HG03432 (cell line): ENCODE measurements around the gene MKNK2.
"Not testable (repeated sequence)": the region's sequence is repeated elsewhere in the genome, so short reads cannot be mapped to it uniquely, and the experiment has no call there.

ENCODE experiments used
- ATAC-seq: cut with Tn5 transposase; IDR thresholded peaks from one replicate; pipeline ENCODE4 v1.9.1; 2021; ENCODE audit warnings: mild to moderate bottlenecking, moderate library complexity; ENCODE audit not compliant: unreplicated experiment

The MKNK2 gene

DNA sequence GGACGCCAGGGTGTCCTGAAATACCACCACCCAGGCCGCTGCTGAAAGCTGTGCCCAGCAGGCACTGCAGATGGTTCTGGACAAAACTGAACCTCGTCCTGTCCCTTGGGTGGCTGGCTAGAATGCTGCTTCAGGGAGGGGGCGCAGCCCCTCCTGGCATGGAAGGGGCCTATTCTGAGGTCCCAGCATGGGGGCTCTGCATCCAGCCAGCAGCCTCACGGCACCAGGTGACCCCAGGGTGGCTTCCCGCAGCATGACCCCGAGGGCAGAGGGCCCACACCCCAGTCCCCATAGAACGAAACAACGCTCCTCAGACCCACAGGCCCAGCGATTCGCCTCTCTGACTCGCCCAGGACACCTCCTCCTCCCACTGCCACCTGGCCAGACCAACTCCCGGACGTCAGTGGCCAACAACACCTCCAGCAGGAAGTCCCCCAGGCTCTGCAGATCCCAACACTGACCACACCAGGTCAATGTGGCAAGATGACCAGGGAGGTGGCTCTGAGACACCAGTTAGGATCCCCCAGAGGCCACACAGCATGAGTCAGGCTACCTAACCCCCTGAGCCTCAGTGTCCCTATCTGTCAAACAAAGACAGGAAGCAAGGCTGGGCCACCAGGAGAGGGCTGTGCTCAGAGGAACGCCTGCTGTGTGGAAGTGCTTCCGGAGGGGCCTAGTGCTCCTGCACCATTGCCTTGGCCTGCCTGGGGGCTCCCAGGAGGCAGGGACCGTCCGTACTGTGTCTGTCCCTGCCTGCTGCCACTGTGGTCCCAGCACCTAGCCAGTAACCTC, 6.1 kb downstream of the MKNK2 start:
- ATAC-seq = no peak

DNA sequence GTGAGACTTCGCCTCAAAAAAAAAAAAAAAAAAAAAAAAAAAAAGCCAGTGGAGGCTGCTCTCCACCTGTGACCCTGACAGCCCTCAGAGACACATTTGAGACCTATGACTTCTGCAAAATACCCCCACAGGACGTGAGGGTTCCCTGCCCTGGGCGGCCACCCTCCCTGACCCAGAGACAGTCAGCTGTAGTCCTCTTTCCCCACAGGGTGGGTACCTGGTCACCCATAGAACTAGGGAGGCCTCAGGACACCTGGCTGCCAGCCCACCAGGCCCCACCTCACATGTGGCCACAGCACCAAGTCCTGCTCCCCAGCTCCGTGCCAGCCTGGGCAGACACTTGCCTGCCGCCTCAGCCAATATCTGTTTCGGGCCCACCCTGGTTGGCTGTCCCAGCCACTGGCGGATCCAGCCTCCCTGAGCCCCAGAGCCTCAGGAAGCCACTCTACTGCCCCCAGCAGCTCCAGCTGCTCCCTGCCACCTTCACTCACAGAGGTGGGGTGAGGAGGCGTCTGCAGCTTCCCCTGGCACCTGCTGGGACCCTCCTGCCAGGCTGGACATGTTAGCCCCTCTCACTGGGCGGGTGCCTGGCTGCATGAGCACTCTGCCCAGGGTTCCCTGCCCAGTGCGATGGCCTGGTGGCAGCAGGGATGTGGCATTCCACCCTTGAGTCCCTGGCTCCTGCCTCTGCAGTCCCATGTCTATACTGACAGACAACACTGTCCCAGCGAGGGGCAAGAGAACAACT, 6.9 kb downstream of the MKNK2 start:
- no peak for ATAC-seq

DNA sequence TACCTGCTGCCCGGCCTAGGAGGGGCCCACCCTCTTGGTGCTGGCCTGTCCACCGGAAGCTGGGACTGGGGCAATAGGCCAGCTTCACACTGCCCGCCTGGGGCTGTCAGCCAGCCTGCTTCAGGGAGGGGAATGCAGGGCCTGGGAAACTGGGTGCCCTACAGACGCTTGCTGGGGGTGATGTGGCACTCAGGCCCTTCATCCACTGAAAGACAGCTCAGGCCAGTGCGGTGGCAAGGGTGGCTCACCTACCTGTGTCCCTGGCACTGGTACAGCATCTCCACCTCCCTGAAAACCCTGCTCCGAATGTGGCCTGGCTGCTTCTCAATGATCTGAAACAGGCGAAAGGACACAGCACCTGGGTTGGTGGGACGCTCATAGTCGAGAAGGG, 7.8 kb downstream of the MKNK2 start:
- no peak for ATAC-seq

DNA sequence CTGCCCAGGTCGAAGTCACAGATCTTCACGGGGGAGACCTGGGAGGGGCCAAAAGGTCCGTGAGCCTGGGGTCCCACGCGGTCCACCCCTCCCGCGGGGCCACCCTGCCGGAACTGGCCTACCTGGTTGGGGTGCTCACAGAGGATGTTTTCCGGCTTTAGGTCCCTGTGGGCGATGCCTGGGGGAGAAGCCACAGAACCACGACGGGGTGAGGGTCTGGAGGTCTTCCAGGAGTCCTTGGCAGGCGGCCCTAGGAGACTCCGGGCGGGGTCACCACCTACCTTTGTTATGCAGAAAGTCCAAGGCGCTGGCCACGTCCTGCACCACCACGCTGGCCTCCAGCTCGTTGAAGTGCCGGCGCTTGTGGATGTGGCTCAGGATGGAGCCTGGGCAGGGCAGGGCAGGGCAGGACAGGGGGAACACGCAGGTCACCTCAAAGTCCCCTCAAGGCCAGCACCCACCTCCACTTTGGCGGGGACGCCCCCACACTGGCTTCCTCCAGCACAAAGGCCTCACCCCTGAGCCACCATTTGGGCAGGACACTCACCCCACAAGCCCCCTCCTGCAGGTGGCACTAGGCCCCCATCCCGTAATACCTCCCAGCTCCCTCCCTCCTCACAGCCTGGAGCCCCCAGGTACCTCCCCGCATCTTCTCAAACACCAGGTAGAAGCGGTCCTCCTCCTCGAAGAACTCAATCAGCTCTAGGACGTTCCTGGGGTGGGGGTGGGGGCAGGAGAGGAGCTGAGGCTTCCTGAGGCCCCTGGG, 8.4 kb downstream of the MKNK2 start:
- no peak for ATAC-seq

DNA sequence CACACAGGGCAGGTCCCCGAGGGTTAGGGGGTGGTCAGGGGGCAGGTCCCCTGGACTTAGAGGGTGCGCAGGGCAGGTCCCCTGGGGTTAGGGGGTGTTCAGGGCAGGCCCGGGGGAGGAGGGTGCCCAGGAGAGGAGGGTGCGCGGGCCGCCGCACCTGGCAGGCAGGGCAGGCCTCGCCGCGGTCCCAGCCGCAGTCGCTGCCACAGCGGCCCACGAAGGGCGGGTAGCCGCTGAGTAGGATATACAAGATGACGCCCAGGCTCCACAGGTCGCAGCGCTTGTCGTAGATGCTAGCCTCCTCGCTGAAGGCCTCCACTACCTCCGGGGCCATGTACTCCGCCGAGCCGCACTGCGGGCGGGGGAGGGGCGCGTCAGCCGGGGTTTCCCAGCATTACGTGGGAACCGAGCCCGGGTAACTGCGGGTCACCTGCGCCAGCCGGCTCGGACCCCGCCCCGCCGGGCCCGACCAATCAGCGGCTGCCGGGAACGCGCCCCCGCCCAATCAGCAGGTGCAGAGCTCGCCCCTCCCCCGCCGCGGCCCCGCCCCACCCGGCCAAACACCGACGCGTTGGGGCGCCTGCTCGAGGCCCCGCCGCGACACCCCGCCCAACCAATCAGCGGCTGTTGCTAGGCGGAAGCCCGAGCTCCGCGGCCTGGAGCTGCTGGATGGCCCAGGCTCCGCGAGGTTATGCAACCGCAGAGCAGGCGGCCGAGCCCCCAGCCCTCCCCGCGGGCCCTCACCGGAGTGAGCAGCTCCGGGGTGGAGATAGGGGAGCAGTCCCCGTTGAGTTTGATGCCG, 9.2 kb downstream of the MKNK2 start:
- ATAC-seq = peak; percentile 59

DNA sequence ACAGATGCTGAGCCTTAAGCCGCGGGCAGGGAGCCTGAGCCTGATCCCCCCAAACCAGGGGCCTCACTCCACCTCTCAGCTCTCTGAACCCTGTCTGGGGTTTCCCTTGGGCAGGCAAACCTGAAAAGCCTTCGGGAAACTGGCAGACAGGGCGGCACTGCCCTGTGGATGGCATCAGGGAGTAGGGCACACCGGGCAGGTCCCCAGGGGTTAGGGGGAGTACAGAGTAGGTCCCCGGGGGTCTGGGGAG, 9.7 kb downstream of the MKNK2 start:
- no peak for ATAC-seq

DNA sequence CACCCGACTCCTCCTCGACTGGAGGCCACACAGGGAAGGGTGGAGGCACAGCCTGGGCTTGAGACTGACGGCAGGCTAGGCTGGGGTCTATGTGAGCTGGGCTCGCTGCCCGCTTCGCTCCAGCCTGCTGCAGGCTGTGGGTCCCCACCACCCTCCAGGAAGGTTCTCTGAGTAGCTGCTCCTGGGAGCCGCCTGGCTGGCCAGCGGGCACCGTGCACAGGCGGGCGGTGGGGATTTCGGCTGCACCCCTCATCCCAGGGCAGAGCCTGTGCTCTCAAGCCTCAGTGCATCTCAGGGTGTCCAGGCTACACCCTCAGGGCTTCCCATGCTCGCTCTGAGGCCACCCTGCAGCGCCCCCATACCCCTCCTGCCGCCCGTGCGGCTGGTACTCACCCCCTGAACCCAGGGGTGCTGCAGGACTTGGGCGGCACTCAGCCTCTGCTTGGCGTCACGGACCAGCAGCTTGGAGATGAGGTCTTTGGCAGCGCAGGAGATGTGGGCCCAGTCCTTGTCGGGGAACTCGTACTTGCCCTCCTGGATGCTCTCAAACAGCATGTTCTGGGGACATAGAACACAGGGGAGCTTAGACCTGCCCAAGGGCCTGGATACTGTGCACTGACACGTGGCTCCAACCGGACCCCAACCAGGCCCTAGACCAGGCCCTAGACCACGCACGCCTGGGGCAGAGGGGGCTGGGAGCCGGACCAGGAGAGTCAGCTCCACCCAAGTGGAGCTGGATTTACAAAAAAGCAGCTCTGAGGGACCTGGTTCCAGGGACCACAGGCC, 10.2 kb downstream of the MKNK2 start:
- ATAC-seq = no peak

DNA sequence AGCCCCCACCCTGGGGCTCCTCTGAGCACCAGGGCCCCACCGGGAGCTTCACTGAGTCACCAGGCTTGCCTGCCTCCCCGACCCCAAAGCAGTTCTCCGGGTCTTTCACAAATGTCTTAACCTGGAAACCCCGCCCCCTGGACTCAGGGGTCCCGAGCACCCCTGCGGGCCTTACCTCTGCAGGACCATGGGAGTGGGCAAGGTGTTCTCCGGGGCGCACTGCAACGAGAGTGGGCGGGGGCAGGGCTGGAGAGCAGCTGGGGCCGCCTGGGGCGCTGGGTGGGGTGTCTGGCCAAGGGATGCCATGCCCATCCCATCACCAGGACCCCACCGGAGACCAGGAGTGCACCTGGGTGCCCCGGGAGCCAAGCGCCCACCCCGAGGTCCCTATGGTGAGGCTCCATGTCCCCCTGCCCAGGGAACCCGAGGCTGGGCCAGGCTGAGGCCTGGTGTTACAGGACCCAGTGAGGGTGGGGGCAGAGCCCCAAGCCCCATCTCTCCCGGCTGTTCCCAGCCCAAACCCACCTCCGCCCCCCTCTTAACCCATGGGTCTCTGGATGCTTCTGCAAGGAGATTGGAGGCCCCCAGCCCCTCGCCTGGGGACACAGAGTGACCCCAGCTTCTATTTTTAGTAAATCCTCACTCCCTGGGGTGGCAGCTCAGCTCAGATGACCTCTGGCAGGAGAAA, 10.9 kb downstream of the MKNK2 start:
- ATAC-seq = no peak

DNA sequence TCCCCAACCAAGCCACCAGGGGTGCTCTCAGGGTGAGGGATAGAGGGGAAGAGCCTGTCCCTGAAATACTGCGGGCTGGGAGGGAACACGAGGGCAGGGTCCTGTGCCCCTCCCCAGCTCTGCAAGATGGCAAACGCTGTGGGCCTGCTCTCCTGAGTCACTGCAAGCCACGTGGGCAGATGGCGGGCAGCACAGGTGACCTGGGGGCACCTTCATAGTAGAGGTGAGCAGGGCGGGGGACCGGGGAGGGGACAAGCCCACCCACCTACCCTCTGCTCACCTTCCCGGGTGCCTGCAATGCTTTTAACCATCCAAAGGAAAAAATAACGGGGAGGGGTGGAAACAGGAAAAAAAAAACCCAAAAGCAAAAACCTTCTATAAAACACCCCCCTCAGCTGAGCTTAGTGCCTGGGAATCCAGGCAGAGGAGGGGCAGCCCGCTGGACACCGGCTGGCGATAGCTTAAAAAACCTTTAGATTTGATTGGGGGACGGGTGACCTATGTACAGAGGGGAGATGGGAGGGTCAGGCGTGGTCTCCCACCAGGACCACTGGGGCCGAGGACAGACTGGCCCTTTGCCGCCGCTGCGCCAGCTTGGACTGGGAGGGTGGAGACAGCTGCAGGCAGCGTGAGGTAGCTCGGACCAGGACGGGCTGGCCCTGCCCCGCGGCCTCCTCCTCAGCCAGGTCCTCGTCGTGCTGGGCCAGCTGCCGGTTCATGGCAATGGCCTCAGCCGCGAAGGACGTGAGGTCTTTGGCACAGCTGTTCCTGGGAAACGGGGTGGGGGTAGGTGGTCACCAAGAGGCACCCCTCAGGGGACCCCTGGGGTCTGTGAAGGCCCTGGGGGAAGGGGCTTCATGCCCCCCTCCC, 11.7 kb downstream of the MKNK2 start:
- ATAC-seq = no peak

DNA sequence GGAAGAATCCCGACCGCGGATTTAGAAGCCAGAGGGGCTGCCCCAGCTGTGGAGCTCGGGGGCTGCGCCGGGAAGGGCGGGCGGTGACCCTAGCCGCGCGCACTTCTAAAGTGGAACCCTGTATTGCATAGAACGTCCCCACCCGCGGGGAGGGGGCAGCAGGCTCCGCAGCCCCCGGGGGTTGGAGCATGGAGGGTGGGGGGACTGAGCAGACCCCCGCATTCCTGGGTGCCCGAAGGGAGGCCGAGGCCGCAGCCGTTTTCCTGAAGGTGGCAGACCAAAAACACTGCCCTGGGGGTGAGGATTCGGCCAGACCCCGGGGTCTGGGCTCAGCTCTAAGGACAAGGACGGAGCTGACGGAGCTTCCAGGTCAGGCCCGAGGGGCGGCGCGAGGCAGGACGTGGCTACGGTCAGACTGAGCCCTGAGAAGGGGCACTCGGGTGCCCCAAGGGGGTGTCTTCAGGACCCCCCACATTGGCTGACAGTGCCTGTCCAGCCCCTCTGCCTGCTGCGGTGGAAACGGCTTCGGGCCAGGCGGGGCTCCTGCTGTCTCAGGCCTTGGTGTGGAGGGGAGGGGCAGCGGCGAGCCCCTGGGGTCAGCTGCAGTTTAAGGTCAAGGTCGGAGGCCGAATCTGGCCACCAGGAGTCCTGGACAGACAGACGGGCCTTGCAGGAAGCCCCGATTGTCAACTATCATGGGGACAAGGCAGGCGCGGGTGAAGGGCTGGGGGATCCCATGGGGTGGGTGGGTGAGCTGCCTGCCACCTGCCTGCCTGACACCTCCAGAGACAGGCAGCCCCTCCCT, 12.6 kb downstream of the MKNK2 start:
- ATAC-seq = no peak

DNA sequence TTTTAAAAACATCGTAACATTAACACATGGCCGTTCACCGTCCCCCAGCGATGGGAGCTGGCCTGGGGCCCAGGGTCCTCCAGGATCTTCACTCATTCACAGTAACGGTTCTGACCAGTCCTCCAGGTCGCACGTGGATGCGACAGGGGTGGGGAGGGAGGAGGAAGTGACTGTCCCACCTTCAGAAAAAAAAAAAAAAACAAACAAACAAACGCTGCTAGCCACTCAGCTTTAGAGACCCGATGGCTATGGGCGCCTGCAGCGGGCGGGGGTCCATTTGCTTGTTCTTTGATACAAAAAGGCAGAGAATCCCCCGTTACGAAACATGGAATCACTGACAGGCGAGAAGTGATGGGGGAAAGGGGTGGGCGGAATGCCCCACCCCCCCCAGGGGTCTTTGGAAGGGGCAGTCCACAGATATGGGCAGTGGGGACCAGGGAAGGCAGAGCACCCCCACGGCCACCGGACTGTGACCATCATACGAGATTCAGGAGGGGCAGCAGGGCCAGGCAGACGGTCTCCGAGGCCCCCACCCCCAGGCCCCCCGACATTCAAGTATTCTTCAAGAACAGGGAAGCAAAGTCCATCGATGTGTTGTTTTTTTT, 13.3 kb downstream of the MKNK2 start:
- ATAC-seq = no peak

DNA sequence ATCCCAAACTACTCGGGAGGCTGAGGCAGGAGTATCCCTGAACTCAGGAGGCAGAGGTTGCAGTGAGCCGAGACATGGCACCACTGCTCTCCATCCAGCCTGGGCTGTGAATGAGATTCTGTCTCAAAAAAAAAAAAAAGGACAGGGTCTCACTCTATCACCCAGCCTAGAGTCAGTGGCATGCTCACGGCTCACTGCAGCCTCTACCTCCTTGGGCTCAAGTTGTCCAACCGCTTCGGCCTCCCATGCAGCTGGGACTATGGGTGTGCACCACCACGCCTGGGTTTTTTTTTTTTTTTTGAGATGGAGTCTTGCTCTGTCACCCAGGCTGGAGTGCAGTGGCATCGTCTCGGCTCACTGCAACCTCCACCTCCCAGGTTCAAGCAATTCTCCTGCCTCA, 14.6 kb downstream of the MKNK2 start:
- no peak for ATAC-seq

DNA sequence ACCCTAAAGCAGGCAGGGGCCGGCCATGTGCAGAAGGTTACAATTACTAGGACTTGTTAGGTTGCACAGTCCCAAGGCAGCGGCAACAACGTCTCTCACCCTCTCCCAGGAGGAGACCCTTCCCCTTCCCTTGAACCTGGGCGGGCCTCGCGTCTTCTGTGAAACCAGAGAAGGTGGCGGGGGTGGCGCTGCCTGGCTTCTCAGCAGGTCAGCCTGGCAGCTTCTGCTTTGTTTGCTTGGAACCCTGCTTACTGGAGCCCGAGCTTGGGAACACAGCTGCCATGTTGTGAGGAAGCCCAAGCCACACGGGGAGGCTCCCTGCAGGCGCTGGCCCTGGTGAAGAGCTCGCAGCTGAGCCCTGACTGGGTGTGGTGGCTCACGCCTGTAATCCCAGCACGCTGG, 15.5 kb downstream of the MKNK2 start:
- ATAC-seq = no peak

DNA sequence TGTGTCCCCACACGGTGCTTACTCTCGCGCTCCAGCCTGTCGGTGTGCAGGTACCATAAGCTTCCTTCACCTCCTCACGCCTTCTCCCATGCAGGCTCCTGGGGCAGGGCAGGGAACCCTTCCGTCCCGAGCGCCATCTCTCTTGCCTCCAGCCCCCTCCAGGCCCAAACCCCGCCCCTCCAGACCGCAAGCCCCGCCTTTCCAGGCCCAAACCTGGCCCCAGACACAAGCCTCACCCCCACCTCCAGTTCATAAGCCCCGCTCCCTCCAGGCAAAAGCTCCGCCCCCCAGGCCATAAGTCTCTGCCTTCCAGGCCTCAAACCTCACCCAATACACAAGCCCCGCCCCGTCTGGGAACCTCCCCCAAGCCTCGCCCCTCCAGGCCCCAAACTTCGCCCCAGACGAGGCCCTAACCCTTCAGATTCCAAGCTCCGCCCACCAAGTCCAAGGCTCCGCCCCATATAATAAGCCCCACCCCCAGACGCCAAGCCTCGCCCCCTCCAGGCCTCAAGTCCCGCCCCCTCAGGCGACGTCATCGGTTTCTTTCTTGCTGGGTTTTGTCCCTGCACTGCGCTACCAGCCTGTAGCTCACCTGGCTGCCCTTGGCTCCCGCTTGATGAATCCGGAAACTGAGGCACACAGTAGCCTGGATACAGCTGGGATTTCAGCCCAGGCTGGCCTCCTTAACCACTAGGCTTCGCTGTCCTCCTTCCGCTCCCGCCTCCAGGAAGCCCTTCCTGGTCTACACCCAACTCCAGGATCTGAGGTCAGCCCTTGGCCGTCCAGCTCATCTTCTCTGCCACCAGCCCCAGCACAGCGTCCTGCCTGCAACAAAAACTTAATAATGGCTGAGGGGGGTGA, 16.1 kb downstream of the MKNK2 start:
- no peak for ATAC-seq

DNA sequence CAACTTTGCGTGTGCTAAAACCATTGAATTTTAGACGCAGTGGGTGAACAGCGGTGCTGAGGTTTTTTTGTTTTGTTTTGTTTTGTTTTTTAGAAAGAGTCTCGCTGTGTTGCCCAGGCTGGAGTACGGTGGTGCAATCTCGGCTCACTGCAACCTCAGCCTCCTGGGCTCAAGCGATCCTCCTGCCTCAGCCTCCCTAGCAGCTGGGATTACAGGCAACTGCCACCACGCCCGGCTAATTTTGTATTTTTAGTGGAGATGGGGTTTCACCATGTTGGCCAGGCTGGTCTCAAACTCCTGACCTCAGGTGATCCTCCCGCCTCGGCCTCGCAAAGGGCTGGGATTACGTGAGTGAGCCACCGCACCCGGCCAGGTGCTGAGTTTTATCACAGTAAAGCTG, 16.8 kb downstream of the MKNK2 start:
- not testable (repeated sequence) for ATAC-seq

DNA sequence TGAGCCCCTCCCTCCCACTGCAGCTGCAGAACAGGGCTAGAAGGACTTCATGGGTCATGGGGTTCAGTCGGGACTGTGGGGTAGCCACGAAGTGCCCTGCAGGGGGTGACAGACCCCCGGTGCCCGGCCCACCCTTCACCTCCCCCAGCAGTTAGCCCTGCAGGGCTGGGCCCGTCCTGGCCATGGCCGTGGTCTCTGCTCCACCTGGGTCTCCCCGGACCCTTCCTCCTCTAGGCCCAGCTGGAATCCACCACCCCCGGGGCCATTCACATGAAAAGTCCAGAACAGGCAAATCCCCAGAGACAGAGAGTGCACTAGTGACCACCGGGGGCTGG, 17.3 kb downstream of the MKNK2 start:
- no peak for ATAC-seq
